PC-9 (cell line): ENCODE data around the gene SLC2A2.

Experiments
- CTCF ChIP-seq: fragments of 200-600 bp; sonication (generic); conservative IDR thresholded peaks from 2 replicates; pipeline ENCODE4 v1.6.1; 2017; ENCODE audit warnings: mixed run types, antibody characterized with exemption, mild to moderate bottlenecking, moderate library complexity
- EZH2 ChIP-seq: fragments of 200-600 bp; sonication (generic); IDR thresholded peaks from 2 replicates; pipeline ENCODE4 v1.8.0; 2017; ENCODE audit warnings: antibody characterized with exemption, low read depth

GRCh38 chr3:171011109-171011872 is 15.2 kb downstream of the SLC2A2 start:
- TF ChIP-seq EZH2 (no peak), CTCF (no peak)
